Sigmoid colon (tissue), 7 donors: Measurements from ENCODE around the gene EFEMP2. TPM values are rescaled to one million over a fixed set of nuclear protein-coding genes. Genes with fewer than 3 reads are reported as not detected.
A peak's percentile ranks its signal among the peaks of the same experiment; 100 is the strongest.

Experiments used
- DNase-seq: peaks from one replicate; pipeline ENCODE4 v3.0.0-alpha.2; 2019
- H3K27ac ChIP-seq, 4 donors: fragments of 200-600 bp; sonication (generic); one replicate each; pipeline ENCODE4 v1.5.1; 2016 to 2019; ENCODE audit warnings: mild to moderate bottlenecking in 1 of 4
- H3K27me3 ChIP-seq, 3 donors: fragments of 200-600 bp; sonication (generic); one replicate each; pipeline ENCODE4 v1.5.1; 2019; ENCODE audit warnings: mild to moderate bottlenecking in 1 of 3
- H3K36me3 ChIP-seq, 4 donors: fragments of 200-600 bp; sonication (generic); one replicate each; pipeline ENCODE4 v1.5.1; 2016 to 2019
- H3K4me1 ChIP-seq, 4 donors: fragments of 200-600 bp; sonication (generic); one replicate each; pipeline ENCODE4 v1.5.1; 2017 to 2019
- H3K4me3 ChIP-seq, 4 donors: fragments of 200-600 bp; sonication (generic); one replicate each; pipeline ENCODE4 v1.5.1; 2017 to 2019; ENCODE audit warnings: mild to moderate bottlenecking in 2 of 4, moderate library complexity in 1 of 4
- H3K9me3 ChIP-seq, 4 donors: fragments of 200-600 bp in 3 of 4; sonication (generic) in 3 of 4; one replicate each; pipeline versions ENCODE4 v1.5.1 to v1.6.1; 2013 to 2019
- EP300 ChIP-seq, 4 donors: sonication (generic); formaldehyde crosslinking; IDR thresholded peaks; one replicate each; pipeline ENCODE4 v1.6.1; 2017; ENCODE audit warnings: antibody characterized with exemption in 4 of 4
- POLR2A ChIP-seq, 2 donors: fragments of 450-650 bp; IDR thresholded peaks; one replicate each; pipeline ENCODE4 v1.6.1; 2016; ENCODE audit warnings: antibody characterized with exemption in 2 of 2, mild to moderate bottlenecking in 2 of 2, moderate library complexity in 2 of 2
- POLR2AphosphoS5 ChIP-seq, 4 donors: sonication (generic); formaldehyde crosslinking; IDR thresholded peaks; one replicate each; pipeline ENCODE4 v1.6.1; 2017; ENCODE audit warnings: antibody characterized with exemption in 4 of 4
- WGBS, 2 donors: extraction: QIAGEN DNeasy Blood & Tissue Kit; methylation state at CpG; one replicate each; pipeline ENCODE4 v1.1.7; 2013; 5-methylcytosine and 5-hydroxymethylcytosine counted together
- intact Hi-C: fragments of 100-400 bp; cut with DNase I; formaldehyde crosslinking; loops from one replicate; pipeline ENCODE4 v1.15.1; 2023
- polyA plus RNA-seq, 3 donors: library from polyadenylated mRNA; stranded (reverse); fragments of 200-250 nt; gene quantifications; one replicate each; pipeline ENCODE4 v1.2.3, GENCODE V29; 2013
- total RNA-seq, 4 donors: library from RNA; depleted of rRNA; stranded (reverse); fragments of >200 nt; gene quantifications; one replicate each; pipeline ENCODE4 v1.1.0, GENCODE V29; 2016
- TF ChIP-seq, protein P1 (sequence below), 4 experiments: fragments of 450-650 bp in 3 of 4; fragments of 200-600 bp in 1 of 4; IDR thresholded peaks; one replicate each; pipeline ENCODE4 v1.5.1; 2016 to 2019; ENCODE audit warnings: antibody characterized with exemption in 4 of 4, mild to moderate bottlenecking in 3 of 4, moderate library complexity in 2 of 4
- donor health status: healthy with polysubstance abuse.
- donor health status: Bipolar disorder and iron deficiency.
- donor health status: healthy.

The EFEMP2 gene
- total and polyA plus RNA-seq, 7 donors = 8.6 to 120 (median 71.7) TPM

GRCh38 chr11:65898656-65899355 lies 26.2 kb upstream of the EFEMP2 start:
- Histone ChIP-seq H3K27ac (peak overlapping the region in 2 of 4 donors; percentile 76 to 79), H3K4me1 (peaks cover 0 to 25% (median 18%) of the 10 kb centered on the region in 4 donors), H3K36me3 (no peaks in the 10 kb centered on the region), H3K9me3 (no peaks in the 10 kb centered on the region), H3K4me3 (peak overlapping the region; percentile 15 to 70 (median 57)), H3K27me3 (peaks cover 0 to 15% (median 8%) of the 10 kb centered on the region in 3 donors)
- intact Hi-C loops = no loop called here
- TF ChIP-seq EP300 (IDR thresholded peaks at IDR 0.05) (no peak), POLR2A (IDR thresholded peaks at IDR 0.05) (no peak), POLR2AphosphoS5 (IDR thresholded peaks at IDR 0.05) (no peak)
- TF ChIP-seq, protein P1, sequence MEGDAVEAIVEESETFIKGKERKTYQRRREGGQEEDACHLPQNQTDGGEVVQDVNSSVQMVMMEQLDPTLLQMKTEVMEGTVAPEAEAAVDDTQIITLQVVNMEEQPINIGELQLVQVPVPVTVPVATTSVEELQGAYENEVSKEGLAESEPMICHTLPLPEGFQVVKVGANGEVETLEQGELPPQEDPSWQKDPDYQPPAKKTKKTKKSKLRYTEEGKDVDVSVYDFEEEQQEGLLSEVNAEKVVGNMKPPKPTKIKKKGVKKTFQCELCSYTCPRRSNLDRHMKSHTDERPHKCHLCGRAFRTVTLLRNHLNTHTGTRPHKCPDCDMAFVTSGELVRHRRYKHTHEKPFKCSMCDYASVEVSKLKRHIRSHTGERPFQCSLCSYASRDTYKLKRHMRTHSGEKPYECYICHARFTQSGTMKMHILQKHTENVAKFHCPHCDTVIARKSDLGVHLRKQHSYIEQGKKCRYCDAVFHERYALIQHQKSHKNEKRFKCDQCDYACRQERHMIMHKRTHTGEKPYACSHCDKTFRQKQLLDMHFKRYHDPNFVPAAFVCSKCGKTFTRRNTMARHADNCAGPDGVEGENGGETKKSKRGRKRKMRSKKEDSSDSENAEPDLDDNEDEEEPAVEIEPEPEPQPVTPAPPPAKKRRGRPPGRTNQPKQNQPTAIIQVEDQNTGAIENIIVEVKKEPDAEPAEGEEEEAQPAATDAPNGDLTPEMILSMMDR (IDR thresholded peaks at IDR 0.05) = no peak
- 23 to 26% methylated on average over 28 of the region's 28 CpGs for WGBS, 2 donors
- no peak for DNase-seq

GRCh38 chr11:65897020-65897471 lies 24.4 kb upstream of the EFEMP2 start:
- Histone ChIP-seq H3K4me3 (no peak overlapping the region), H3K27me3 (peaks cover 0 to 15% (median 8%) of the 10 kb centered on the region in 3 donors), H3K4me1 (peaks cover 0 to 42% (median 36%) of the 10 kb centered on the region in 4 donors), H3K27ac (no peak overlapping the region), H3K9me3 (no peaks in the 10 kb centered on the region), H3K36me3 (no peaks in the 10 kb centered on the region)
- DNase-seq = no peak
- TF ChIP-seq EP300 (IDR thresholded peaks at IDR 0.05) = no peak
- TF ChIP-seq, protein P1 (IDR thresholded peaks at IDR 0.05) = no peak
- no peak for TF ChIP-seq POLR2AphosphoS5 (IDR thresholded peaks at IDR 0.05)
- TF ChIP-seq POLR2A (IDR thresholded peaks at IDR 0.05) = no peak
- 91 to 94% methylated on average over 4 of the region's 4 CpGs for WGBS, 2 donors
- intact Hi-C loops = no loop called here

DNA sequence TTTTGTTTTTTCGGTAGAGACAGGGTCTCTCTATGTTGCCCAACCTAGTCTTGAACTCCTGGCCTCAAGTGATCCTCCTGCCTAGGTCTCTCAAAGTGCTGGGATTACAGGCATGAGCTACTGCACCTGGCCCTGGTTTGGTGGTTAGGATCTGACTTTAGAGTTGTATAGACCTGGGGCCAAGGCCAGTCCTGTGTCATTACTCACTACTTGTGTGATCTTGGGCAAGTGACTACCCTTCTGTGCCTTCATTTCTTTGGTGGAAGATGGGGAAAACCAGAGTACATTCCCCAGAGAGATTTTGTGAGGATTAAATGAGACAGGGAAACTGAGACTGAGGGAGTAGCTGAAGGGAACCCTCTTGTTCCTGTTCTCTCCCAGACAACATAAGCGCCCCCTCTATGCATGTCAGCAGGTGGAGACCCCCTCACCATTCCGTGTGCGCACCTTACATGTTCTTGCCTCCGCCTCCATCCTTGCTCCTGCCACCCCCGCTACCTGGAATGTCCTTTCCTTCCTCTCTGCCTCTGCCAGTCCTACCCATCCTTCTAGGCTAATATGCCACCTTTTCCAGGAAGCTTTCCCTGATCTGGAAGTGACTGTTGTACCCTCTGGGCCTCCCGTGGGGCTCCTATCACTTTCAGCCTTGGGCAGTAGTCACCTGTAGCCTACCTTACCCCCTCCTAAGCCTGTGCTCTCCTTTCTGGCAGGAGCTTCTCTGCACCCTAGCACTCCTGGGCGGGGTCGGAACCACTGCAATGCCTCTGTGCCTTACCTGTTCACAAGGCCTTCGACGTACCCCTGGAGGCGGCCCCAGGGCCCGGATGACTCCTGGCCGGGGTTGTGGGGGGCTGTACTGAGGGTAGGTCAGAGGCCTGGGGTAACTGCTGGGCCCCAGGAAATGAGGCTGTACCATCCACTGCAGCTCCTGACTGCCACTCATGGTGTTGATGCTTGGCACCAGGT lies 23.7 kb upstream of the EFEMP2 start:
- intact Hi-C loops = no loop called here
- Histone ChIP-seq H3K4me3 (no peak overlapping the region), H3K4me1 (peaks cover 0 to 50% (median 43%) of the 10 kb centered on the region in 4 donors), H3K9me3 (no peaks in the 10 kb centered on the region), H3K27ac (no peak overlapping the region), H3K36me3 (no peaks in the 10 kb centered on the region), H3K27me3 (peaks cover 0 to 15% (median 8%) of the 10 kb centered on the region in 3 donors)
- WGBS, 2 donors = 89 to 92% methylated on average over 14 of the region's 14 CpGs
- no peak for TF ChIP-seq POLR2A (IDR thresholded peaks at IDR 0.05)
- TF ChIP-seq, protein P1 (IDR thresholded peaks at IDR 0.05) = no peak
- DNase-seq = no peak

DNA sequence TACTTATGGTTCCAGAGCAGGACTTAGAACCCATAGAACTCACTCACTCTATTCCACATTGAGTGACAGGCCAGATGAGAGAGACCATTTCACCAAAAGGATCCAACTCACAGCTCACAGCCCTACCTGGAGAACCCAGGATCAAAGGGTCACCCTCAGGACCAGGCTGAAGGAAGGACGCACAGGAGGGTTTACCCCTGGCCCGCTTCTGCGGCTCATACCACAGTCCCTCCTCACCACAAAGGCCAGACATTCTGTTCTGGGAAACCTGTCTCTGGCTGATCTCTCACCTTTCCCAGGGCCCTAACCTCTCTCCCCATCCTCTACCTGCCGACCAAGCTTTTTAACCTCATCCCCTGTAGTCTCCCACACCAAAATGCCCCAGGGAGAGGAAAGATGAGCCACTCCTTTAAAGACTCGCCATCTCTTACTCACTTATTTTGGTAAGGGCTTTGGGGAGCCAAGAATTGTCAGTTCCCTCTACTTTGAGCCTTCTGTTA lies 22.9 kb upstream of the EFEMP2 start:
- no peak for TF ChIP-seq POLR2A (IDR thresholded peaks at IDR 0.05)
- no peak for TF ChIP-seq POLR2AphosphoS5 (IDR thresholded peaks at IDR 0.05)
- no peak for TF ChIP-seq EP300 (IDR thresholded peaks at IDR 0.05)
- TF ChIP-seq, protein P1 (IDR thresholded peaks at IDR 0.05) = no peak
- intact Hi-C loops = no loop called here
- DNase-seq = no peak
- no peak overlapping the region for H3K27ac ChIP-seq
- H3K9me3 ChIP-seq = no peaks in the 10 kb centered on the region
- peaks cover 0 to 53% (median 45%) of the 10 kb centered on the region in 4 donors for H3K4me1 ChIP-seq
- H3K4me3 ChIP-seq = no peak overlapping the region
- no peaks in the 10 kb centered on the region for H3K36me3 ChIP-seq
- 92 to 93% methylated on average over 5 of the region's 5 CpGs for WGBS, 2 donors
- peaks cover 0 to 15% (median 8%) of the 10 kb centered on the region in 3 donors for H3K27me3 ChIP-seq
